HG03103 (cell line): Measurements from ENCODE around the gene MPG.

Source experiments
- ATAC-seq: cut with Tn5 transposase; IDR thresholded peaks from one replicate; pipeline ENCODE4 v1.9.1; 2021; ENCODE audit warnings: low read depth; ENCODE audit not compliant: unreplicated experiment

MPG gene

DNA sequence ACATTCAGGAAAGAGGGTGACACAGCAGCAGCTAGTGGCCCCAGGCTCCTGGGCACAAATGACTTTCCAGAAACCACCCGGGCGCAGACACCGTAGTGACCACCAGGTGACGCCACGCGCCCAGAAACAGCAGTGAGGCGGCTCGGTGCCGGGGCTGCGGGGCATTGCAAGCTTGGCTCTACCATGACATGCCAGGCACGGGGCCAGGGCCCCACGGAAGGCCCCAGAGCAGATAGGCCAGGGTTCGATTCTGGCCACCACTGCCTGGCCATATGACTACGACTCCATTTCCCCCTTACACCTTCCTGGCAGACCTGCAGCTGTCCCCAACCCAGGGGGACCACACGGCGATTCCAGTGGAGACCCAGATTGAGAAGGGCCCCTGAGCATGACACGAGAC is 12.3 kb upstream of the MPG start:
- peak; percentile 46 for ATAC-seq

DNA sequence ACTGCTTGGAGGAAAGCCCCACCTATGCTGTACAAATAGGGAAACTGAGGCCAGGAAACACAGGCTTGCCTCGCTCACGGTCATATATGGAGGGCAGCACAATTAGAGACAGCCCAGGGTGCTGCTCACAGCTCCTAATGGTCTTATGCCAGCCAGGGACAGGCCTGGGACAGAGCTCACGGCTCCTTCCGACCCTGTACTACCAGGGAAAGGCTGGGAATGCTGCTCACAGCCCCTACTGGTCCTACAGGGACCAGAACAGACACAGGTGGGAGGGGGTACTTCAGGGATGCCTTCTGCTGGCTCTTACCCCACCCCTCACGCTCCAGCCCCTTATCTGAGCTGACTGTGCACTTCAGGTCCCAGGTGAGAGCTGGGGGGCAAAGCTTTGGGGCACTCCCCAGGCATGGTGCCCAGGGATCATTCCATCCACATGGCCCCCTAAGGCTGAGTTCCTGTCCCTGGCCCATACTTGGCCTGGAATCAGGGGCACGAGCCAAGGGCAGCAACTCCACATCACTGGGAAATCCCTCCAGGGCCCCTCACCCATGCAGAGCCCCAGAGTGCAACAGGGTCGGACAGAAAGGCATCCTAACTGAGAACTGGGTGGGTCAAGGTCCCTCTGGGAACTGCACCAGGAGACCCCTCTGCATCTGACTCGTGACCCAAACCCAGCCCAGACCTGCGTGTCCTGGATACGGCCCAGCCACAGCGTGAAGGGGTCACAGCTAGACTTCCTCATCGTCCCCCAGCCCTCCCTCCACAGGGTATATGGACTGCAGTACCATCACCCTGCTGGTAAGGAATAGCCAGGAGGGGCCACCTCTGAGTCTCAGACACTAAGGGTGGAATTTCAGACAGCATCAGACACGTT is 11.5 kb upstream of the MPG start:
- ATAC-seq, result no peak

DNA sequence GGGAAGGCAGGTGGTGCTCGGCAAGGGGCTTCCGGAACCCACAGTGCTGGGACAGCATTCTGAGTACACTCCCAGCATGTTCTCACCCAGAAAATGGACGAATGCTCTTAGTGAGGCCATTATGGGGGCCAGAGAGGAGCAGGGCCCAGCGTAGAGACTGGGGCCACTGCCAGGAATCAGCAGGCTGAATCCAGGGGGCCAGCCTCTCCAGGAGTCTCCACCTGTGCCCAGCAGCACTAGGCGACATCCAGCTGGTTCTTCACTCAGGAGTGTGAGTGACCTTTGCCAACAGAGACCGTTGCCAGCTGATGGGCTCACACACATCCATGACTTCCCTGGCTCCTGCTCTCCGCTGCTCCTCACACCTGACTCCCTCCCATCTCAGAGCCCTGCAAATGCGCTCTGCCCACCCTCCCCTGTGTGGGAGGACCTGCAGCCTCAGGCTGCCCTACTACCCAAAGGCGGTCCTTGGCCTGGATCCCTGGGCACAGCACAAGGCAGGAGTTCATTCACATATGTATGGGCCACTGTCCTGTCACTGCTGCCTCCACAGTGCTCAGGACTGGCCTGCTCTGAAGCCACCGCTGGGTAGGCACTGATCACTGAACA is 10.7 kb upstream of the MPG start:
- ATAC-seq, result no peak

DNA sequence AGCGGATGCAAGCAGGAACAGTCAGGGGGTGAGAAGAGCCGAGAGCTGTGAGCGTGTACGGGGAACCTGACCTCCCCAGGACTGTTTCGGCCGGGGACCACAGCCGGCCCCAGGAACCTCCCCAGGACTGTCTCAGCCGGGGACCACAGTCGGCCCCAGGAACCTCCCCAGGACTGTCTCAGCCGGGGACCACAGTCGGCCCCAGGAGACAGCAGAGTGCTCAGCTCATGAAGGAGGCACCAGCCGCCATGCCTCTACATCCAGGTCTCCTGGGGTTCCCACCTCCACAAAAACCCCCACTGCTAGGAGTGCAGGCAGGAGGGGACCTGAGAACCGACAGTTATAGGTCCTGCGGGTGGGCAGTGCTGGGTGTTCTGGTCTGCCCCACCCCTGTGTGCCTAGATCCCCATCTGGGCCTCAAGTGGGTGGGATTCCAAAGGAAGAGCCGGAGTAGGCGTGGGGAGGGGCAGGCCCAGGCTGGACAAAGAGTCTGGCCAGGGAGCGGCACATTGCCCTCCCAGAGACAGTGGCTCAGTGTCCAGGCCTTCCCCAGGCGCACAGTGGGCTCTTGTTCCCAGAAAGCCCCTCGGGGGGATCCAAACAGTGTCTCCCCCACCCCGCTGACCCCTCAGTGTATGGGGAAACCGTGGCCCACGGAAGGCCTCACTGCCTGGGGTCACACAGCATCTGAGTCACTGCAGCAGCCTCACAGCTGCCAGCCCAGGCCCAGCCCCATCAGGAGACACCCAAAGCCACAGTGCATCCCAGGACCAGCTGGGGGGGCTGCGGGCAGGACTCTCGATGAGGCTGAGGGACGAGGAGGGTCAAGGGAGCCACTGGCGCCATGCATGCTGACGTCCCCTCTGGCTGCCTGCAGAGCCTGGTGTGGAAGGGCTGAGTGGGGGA is 9.9 kb upstream of the MPG start:
- no peak for ATAC-seq

DNA sequence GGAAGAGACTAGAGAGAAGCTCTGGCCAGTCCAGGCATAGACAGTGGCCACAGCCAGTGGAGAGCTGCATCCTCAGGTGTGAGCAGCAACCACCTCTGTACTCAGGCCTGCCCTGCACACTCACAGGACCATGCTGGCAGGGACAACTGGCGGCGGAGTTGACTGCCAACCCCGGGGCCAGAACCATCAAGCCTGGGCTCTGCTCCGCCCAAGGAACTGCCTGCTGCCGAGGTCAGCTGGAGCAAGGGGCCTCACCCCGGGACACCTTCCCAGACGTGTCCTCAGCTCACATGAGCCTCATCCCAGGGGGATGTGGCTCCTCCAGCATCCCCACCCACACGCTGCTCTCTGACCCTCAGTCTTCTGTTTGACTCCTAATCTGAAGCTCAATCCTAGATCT is 8.8 kb upstream of the MPG start:
- no peak for ATAC-seq

DNA sequence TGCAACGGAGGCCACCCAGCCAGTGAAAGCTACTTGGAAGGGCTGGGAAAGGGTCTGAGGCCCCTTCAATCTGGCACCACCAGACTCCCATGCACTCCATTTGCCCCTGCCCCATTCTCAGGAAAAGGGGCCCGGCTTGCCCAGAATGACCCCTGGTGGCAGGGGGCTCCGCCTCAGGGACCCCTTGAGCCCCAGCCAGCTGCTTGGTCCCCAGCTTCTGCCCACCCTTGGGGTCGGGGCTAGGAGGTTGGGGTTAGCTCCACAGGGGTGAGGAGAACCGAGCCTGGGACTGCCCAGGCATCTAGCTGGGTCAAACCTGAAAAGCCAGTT is 6.8 kb upstream of the MPG start:
- ATAC-seq, result no peak

DNA sequence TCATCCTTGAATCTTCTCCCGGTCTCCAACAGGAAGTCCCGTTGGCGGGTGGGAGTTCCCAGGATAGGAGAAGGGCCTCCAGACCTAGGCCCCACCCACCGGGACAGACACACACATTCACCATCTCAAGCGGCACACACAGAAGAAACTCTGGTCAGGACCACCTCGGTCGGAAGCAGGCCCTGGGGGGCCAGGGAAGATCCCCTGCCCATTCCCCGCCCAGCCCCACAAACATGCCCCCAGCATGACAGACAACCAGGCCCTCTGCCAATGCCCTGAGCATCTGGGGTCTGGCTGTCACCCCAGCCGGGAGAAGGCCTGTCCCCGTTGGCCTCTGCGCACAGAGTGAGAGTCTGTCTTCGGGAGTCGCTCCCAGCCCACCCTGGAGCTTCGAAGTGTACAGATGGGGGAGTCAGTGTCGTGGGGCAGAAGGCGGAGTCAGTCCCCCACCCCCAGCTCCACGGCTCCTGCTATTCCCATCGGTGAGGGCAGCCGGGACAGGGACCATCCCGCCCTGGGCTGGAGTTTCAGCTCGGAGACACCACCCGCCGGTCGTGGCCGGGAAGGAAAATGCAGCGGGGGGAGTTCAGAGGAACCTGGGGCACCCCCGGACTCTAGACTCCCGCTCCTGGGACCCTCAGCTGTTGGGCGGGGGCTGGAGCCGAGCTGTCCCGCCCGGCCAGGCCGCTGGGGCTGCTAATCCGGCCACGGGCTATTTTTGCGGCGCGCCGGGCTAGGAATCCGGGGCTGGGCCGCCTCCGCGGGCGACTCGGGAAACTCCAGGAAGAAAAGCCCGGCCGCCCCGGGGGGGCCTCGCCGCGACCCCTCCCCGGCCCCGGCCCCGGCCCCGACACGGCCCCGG is 6.3 kb upstream of the MPG start:
- ATAC-seq, result no peak

DNA sequence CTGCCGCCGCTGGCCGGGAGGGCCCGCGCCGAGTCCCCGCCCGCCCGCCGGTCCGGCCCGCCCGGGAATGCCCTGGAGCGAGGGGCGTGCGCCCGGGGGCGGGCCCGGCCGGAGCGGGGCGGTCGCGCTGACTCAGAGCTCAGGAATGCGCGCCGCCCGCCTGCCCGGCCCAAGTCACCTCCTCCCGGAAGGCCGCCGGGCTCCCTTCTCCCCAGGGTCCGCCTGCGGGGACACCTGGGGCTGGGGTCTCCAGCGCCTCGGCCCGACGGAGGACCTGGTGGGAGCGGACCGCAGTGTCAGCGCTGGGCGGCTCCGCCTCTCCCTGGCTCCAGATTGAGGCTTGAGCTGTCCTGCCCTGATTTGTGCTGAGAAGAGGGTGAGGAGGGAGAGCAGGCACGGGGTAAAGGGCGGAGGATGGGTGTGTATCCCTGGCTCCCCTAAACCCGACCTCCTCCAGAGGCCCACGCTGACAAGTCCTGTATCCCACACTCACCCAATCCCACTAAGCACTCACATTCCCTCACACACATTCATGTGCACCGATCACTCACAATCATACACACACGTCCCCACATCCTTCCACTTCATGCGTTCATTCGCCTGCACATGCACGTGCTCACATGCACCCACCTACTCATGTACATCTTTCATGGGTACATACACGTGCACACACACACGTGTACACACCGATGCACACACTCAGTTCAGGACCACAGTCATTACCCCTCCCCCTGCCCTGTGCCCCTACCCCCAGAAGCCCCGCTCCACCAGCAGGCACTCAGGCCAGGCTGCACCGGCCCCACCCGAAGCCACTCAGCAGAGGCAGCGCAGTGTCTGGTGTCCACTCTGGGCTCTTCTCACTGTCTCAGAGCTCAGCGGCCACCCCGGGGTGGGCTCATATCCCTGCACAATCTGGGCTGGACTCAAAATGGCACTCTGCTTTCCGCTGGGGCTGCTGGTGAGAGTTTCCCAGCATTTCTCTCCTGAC is 5.2 kb upstream of the MPG start, which contains the start of gene RHBDF1:
RHBDF1 (minus strand) TSS at position 71 of the 988 bp plus-strand sequence. CDS start 7,616 bp downstream, outside the sequence.
- ATAC-seq, result no peak

DNA sequence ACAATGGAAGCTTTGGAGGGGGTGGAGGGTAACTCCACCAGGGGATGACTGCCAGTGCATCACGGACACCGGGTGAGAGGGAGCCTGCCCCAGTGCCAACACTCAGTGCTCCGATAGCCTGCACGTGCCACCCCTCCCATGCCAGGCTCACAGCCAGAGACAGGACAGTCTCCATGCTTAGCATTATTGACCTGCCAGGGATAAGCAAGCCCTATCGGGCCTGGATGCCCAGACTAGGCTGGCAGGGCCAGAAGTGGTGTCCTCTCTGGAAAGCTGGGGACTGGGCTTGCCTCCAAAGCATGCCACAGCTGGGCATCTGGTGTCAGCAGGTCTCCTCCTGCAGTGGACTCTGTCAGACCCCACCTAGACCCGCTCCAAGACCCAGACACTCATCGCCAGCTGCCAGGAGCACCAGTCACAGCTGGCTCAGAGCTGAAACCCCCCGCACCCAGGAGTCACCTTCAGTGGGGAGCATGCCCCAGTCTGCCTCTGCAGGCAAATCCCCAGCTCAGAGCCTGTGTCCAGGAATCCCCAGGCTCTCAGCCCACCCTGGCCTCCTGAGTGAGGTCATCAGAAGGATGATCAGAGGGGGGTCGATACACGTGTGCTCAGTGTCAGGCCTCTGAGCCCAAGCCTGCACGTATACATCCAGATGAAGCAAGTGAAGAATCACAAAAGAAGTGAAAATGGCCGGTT is 3.8 kb upstream of the MPG start:
- ATAC-seq, result no peak

DNA sequence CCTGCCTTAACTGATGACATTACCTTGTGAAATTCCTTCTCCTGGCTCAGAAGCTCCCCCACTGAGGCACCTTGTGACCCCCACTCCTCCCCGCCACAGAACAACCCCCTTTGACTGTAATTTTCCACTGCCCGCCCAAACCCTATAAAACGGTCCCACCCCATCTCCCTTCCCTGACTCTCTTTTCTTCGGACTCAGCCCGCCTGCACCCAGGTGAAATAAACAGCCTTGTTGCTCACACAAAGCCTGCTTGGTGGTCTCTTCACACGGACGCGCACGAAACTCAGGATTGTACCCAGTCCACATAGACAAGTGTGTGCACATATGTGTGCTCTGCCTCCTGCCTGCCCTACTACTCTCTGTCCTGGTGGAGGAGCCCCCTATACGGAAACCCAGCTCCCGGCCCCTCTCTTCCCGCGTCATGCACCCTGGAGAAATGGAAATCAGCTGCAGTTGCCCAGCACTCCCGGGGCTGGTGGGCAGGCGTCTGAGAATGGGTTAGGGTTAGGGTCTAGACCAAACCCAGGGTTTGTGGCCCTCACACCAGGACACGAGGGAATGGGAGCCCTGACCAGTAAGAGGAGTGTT is 3.2 kb upstream of the MPG start:
- no peak for ATAC-seq

DNA sequence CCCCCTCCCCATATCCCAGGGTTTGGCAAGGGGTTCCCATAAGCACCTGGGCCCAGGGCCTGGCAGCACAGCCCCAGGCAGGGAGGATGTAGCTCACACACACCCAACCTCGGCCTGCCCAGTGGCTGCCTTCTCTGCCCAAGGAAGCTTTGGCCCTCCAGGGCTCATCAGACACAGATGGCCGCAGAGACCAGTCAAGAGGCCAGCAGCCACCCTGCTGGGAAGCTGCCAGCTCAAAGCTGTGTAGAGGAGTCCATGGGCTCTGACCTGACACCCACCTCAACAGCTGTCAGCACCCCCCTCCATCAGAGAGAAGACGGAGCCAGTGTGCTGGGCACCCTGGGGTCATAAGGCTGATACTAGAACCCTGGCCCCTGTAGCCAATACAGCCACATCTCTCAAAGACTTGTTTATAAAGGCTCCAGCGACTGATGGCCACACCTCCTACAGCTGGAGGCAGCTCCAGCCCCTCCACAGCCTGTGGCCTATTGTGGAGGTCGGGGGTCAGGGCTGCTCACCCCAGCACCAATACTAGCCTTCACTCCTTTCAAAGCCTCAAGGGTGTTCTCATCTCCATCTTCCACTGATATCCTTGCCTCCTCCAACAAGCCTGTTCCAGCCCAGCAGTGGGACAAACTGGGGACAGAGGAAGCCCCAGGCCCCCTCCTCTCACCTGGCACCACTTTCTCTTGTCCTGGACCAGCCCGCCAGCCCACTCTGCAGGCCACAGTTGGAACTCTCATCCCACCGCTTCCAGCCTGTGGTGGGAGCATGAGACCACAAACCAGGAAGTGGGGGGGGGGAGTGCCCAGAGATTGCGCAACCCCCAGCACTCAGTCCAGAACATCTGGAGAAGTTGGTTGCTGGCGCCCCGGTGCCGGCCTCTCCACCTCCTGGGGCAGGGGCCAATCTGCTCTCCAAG is 2.2 kb upstream of the MPG start:
- no peak for ATAC-seq

DNA sequence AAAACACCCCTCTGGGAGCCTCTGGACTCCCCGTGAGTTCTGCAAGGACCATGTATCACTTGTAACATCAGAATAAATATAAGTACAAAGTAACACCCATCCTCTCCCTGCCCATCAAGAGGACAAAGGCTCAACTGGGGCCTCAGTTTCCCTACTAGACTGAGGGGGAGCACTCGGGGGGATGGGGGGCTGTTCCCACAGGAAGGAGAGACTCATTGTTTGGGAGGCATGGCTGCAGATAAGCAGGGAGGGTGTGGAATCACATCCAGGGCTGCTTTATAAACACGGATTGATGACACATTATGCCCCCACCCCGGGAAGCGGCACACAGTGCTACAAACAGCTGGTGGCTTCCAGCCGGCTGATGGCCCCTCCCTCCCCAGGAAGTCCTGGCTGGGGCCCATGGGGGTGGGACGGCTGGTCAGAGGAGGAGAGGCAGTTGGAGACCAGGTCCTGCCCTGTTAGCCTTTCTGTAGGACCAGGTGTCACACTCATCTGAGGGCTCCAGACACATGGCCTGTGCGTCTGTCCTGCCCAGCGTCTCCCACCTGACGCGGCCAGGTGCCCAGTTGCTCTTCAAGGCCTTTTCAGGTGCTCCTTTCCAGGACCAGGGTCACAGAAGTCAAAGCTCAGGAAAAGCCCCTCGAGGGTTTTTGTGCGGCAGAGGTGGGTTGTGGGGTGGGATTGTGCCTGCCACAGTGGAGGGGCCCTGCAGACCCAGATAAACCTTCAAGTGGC is 1.3 kb upstream of the MPG start:
- ATAC-seq, result no peak

DNA sequence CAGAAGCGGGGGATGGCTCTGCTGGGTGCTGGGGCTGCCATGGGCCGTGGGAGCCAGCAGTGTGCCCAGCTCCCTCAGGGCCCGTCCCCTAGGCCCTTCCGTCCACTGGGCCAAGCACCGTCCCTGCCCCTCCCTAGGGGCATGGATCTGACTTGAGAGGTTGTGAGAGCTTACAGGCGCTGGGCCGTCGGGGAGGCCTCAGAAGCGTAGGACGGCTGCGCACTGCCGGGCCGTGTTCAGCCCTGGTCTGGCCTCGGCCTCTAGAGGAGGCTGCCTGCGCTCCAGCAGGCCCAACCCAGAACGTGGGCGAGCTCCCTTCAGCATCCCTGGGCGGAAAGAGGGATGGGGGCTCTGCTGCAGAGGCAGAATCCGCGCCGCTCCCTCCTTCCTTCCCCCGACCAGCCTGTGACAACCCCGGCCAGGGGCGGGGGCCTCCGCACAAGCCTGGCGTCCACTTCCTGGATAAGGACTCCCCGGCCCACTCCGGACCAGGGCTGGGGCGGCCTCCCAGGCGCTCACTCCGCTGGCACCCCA is 685 bp upstream of the MPG start:
- no peak for ATAC-seq

DNA sequence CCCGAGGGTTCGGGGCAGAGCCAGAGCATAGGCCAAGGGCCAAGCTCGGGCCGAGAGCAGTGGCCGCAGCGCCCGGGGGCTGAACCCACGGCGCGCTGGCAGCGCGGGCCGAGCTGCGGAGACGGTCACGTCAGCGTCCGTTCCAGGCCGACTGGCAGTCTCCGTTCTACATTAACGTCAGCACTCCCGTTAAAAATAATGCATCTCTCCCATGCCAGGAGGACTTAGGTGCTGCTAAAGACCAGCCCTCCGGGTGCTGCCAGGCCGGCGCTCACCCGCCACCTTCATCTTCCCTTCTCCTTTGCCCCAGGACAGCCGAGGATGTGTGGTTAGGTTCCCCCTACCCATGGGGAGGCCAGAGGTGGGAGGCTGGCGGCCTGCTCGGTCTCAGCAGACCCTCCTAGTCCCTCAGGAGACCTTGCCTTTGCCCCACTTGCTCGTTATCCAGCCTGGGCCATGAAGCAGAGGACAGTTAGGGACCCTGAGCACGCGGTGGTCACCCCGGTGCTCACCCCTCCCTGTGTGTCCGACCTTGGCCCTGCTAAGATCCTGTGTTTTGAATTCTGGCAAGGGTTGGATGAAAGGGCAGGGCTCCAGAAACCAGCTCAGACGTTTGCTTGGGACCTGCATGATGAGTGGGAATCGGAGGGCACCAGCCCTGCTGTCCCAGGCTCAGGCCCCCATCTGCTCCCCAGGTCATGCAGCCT is 572 bp downstream of the MPG start:
- peak; percentile 15 for ATAC-seq

DNA sequence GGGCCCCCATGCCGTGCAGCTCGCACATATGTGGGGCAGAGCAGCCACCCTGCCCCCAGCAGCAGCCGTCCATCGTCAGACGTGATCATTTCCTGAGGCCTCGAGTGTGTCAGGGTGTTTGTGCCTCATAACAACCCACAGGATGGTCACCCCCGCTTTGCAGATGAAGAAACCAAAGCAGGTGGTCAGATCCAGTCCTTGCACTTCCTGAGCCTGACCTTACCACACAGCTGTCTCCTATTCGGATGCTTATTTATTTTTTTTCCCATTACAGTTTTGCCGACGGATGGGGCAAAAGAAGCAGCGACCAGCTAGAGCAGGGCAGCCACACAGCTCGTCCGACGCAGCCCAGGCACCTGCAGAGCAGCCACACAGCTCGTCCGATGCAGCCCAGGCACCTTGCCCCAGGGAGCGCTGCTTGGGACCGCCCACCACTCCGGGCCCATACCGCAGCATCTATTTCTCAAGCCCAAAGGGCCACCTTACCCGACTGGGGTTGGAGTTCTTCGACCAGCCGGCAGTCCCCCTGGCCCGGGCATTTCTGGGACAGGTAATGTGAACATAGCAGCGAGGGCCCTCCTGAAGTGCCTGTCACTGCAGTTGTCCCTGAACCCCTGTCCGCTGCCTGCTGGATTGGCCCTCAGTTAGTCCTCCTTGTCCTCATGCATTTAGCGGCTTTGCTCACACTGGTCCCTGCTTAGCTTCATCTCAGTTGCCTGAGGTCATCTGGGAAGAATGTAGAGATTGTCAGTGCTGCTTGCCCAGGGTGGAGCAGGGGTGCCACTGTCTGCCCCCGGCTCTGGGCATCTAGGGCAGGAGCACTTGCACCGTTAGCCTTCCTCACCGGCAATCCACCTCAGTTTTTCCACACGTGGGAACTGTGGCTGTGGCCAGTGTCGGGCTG is 1.4 kb downstream of the MPG start:
- ATAC-seq, result no peak
